ENCODE measurements around the gene PCDH12.

DNA sequence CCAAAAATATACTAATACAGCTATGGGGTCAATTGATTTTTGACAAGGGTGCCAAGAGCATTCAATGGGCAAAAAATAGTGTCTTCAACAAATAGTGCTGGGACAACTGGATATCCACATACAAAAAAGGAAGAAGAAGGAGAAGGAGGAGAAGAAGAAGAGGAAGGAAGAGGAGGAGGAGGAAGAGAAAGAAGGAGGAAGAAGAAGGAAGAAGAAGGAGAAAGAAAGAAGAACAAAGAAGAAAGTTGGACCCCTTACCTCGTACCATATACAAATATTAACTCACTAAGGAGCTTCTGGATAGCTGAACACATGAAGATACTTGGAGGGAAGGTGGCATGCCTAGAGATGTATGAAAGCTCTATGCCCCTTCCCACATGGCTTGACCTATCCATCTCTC, 51.5 kb downstream of the PCDH12 start:
- TF ChIP-seq, protein P1, sequence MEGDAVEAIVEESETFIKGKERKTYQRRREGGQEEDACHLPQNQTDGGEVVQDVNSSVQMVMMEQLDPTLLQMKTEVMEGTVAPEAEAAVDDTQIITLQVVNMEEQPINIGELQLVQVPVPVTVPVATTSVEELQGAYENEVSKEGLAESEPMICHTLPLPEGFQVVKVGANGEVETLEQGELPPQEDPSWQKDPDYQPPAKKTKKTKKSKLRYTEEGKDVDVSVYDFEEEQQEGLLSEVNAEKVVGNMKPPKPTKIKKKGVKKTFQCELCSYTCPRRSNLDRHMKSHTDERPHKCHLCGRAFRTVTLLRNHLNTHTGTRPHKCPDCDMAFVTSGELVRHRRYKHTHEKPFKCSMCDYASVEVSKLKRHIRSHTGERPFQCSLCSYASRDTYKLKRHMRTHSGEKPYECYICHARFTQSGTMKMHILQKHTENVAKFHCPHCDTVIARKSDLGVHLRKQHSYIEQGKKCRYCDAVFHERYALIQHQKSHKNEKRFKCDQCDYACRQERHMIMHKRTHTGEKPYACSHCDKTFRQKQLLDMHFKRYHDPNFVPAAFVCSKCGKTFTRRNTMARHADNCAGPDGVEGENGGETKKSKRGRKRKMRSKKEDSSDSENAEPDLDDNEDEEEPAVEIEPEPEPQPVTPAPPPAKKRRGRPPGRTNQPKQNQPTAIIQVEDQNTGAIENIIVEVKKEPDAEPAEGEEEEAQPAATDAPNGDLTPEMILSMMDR (IDR thresholded peaks at IDR 0.05) = no peak
- TF ChIP-seq, protein P2, sequence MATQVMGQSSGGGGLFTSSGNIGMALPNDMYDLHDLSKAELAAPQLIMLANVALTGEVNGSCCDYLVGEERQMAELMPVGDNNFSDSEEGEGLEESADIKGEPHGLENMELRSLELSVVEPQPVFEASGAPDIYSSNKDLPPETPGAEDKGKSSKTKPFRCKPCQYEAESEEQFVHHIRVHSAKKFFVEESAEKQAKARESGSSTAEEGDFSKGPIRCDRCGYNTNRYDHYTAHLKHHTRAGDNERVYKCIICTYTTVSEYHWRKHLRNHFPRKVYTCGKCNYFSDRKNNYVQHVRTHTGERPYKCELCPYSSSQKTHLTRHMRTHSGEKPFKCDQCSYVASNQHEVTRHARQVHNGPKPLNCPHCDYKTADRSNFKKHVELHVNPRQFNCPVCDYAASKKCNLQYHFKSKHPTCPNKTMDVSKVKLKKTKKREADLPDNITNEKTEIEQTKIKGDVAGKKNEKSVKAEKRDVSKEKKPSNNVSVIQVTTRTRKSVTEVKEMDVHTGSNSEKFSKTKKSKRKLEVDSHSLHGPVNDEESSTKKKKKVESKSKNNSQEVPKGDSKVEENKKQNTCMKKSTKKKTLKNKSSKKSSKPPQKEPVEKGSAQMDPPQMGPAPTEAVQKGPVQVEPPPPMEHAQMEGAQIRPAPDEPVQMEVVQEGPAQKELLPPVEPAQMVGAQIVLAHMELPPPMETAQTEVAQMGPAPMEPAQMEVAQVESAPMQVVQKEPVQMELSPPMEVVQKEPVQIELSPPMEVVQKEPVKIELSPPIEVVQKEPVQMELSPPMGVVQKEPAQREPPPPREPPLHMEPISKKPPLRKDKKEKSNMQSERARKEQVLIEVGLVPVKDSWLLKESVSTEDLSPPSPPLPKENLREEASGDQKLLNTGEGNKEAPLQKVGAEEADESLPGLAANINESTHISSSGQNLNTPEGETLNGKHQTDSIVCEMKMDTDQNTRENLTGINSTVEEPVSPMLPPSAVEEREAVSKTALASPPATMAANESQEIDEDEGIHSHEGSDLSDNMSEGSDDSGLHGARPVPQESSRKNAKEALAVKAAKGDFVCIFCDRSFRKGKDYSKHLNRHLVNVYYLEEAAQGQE (IDR thresholded peaks at IDR 0.05; ENCODE audit: insufficient read depth in 1 of 2, low read depth in 2 of 2, low read length in 1 of 2) = no peak
- TF ChIP-seq SIN3A (IDR thresholded peaks at IDR 0.05; ENCODE audit: borderline replicate concordance, insufficient read depth, low read depth, low read length) = no peak
- no peak for TF ChIP-seq POLR2AphosphoS5 (IDR thresholded peaks at IDR 0.05; ENCODE audit: low read depth, low read length)

Data from Panc1 (cell line).